HepG2 (cell line): ENCODE measurements around the gene ZCCHC3. TPM values are rescaled to one million over a fixed set of nuclear protein-coding genes. Genes with fewer than 3 reads are reported as not detected.

Experiments used
- ADNP ChIP-seq: sonication (generic); formaldehyde crosslinking; IDR thresholded peaks from 2 replicates; pipeline ENCODE4 v1.4.0; 2020; ENCODE audit warnings: missing genetic modification reagents
- ARHGAP35 ChIP-seq: sonication (generic); formaldehyde crosslinking; IDR thresholded peaks from 2 replicates; pipeline ENCODE4 v1.9.0; 2022; ENCODE audit warnings: mild to moderate bottlenecking, inconsistent platforms, moderate library complexity, missing genetic modification reagents, borderline replicate concordance
- EZH2 ChIP-seq: conservative IDR thresholded peaks from 2 replicates; pipeline ENCODE4 v1.6.1; 2012; ENCODE audit warnings: mild to moderate bottlenecking, low read depth, low read length, moderate library complexity
- FOXM1 ChIP-seq: sonication (generic); formaldehyde crosslinking; IDR thresholded peaks from 2 replicates; pipeline ENCODE4 v1.5.0; 2020; ENCODE audit warnings: missing genetic modification reagents
- FOXP4 ChIP-seq: sonication (generic); formaldehyde crosslinking; IDR thresholded peaks from 2 replicates; pipeline ENCODE4 v1.4.0; 2020; ENCODE audit warnings: missing genetic modification reagents
- MAZ ChIP-seq, 2 experiments: sonication (generic) in 1 of 2; formaldehyde crosslinking in 1 of 2; IDR thresholded peaks; 2 replicates each; pipeline versions ENCODE4 v1.5.0 to v1.6.1; 2012 to 2020; ENCODE audit warnings: low read depth in 2 of 2, mild to moderate bottlenecking in 2 of 2, borderline replicate concordance in 1 of 2, improper control_type of control experiment in 1 of 2, low read length in 1 of 2, missing genetic modification reagents in 1 of 2, moderate library complexity in 1 of 2
- NR2C2 ChIP-seq: sonication (generic); formaldehyde crosslinking; IDR thresholded peaks from 2 replicates; pipeline ENCODE4 v1.4.0; 2020; ENCODE audit warnings: missing genetic modification reagents, mild to moderate bottlenecking, moderate library complexity, borderline replicate concordance
- RXRA ChIP-seq: sonication (generic); formaldehyde crosslinking; IDR thresholded peaks from 2 replicates; pipeline ENCODE4 v1.5.1; 2020; ENCODE audit warnings: missing genetic modification reagents
- SOX13 ChIP-seq, 3 experiments: fragments of 450-650 bp in 1 of 3; sonication (generic) in 1 of 3; formaldehyde crosslinking in 1 of 3; IDR thresholded peaks in 2 of 3; conservative IDR thresholded peaks in 1 of 3; 2 replicates each; pipeline versions ENCODE4 v1.5.0 to v1.6.1; 2016 to 2020; ENCODE audit warnings: antibody characterized with exemption in 1 of 3, mild to moderate bottlenecking in 1 of 3, missing compliant biosample characterization in 1 of 3, missing genetic modification reagents in 1 of 3, moderate library complexity in 1 of 3
- TGIF2 ChIP-seq: IDR thresholded peaks from 2 replicates; pipeline ENCODE4 v1.6.1; 2016; ENCODE audit warnings: control low read depth, missing compliant biosample characterization
- ZNF274 ChIP-seq: sonication (generic); formaldehyde crosslinking; IDR thresholded peaks from 2 replicates; pipeline ENCODE4 v1.5.1; 2020; ENCODE audit warnings: mild to moderate bottlenecking, missing genetic modification reagents
- ZNF333 ChIP-seq: sonication (generic); formaldehyde crosslinking; IDR thresholded peaks from 2 replicates; pipeline ENCODE4 v1.4.0; 2020; ENCODE audit warnings: mild to moderate bottlenecking, missing genetic modification reagents, borderline replicate concordance
- ZNF670 ChIP-seq: sonication (generic); formaldehyde crosslinking; IDR thresholded peaks from 2 replicates; pipeline ENCODE4 v1.8.0; 2022; ENCODE audit warnings: mild to moderate bottlenecking, missing genetic modification reagents, borderline replicate concordance
- ZNF678 ChIP-seq: sonication (generic); formaldehyde crosslinking; IDR thresholded peaks from 2 replicates; pipeline ENCODE4 v1.4.0; 2020; ENCODE audit warnings: mild to moderate bottlenecking, missing genetic modification reagents
- ZNF772 ChIP-seq: sonication (generic); formaldehyde crosslinking; IDR thresholded peaks from 2 replicates; pipeline ENCODE4 v1.5.0; 2020; ENCODE audit warnings: mild to moderate bottlenecking, missing genetic modification reagents
- ZNF776 ChIP-seq: sonication (generic); formaldehyde crosslinking; IDR thresholded peaks from 2 replicates; pipeline ENCODE4 v1.4.0; 2020; ENCODE audit warnings: mild to moderate bottlenecking, missing genetic modification reagents
- ZSCAN5A ChIP-seq: sonication (generic); formaldehyde crosslinking; IDR thresholded peaks from 2 replicates; pipeline ENCODE4 v1.8.0; 2022; ENCODE audit warnings: mild to moderate bottlenecking, missing genetic modification reagents, borderline replicate concordance
- polyA plus RNA-seq, 8 experiments: library from polyadenylated mRNA; depleted of rRNA in 3 of 8; stranded (reverse) in 7 of 8; unstranded in 1 of 8; fragments of >200 nt; fragmentation: Illumina TruSeq in 4 of 8; extraction: Trizol in 4 of 8; gene quantifications; 2 replicates each; pipeline versions ENCODE4 v1.2.1 to v1.2.3, GENCODE V29; 2011 to 2016; ENCODE audit warnings: low read depth in 4 of 8, missing spikeins in 1 of 8, mixed read lengths in 1 of 8; ENCODE audit not compliant: insufficient read depth in 1 of 8
- total RNA-seq, 5 experiments: library from RNA; depleted of rRNA; stranded (reverse); fragments of >200 nt; fragmentation: Illumina TruSeq; extraction: Trizol; gene quantifications; 2 replicates each; pipeline ENCODE4 v1.2.3, GENCODE V29; 2016; ENCODE audit warnings: low read depth in 1 of 5
- TF ChIP-seq, protein P1 (sequence below): sonication (generic); formaldehyde crosslinking; IDR thresholded peaks from 2 replicates; pipeline ENCODE4 v1.4.0; 2020; ENCODE audit warnings: missing genetic modification reagents, mild to moderate bottlenecking, borderline replicate concordance
- TF ChIP-seq, protein P2 (sequence below): IDR thresholded peaks from 2 replicates; pipeline ENCODE4 v1.6.1; 2016; ENCODE audit warnings: mild to moderate bottlenecking

Gene ZCCHC3
- total and polyA plus RNA-seq, 2 of the 13 experiments (the other 11 are each of a cell fraction or from before 2014, with no cell fraction given), result 46.6 to 63.0 TPM

DNA sequence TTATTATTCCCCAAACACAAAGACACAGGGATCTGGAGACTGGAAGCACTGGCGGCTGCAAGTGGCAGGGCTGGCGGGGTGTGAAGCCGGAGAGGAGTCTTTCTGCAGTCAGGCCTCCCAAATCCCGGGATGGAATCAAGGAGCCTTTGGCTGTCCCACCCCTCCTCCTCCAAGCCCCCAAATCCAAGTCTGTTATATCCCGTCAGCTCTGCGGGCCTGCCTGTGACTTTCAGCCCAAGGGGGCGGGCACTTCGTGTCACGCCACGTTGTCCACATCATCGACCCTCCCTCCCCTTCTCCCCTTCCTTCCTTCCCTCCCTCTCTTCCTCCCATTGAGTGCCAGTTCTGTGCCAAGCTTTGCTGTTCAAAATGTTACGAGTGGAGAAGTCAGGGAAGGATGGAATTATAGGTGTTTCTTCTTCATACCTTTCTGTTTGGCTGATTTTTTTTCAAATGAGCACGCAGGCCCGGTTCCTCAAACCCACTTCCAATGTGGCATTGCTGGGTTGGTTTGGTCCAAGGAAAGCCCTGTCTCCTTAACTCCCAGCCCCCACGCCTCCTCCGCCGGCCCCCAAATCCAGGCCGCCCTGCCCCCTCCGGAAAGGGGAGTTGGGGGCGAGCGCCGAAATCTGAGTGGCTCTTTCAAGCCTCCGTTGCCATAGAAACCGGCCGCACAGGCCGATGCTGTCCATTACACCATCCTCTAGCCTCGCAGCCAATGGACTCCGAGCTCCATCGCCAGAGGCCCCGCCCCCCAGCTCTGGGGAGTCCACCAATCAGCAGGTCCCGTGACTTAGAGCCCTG is 12.7 kb downstream of the ZCCHC3 start (continued):
- TF ChIP-seq, protein P1, sequence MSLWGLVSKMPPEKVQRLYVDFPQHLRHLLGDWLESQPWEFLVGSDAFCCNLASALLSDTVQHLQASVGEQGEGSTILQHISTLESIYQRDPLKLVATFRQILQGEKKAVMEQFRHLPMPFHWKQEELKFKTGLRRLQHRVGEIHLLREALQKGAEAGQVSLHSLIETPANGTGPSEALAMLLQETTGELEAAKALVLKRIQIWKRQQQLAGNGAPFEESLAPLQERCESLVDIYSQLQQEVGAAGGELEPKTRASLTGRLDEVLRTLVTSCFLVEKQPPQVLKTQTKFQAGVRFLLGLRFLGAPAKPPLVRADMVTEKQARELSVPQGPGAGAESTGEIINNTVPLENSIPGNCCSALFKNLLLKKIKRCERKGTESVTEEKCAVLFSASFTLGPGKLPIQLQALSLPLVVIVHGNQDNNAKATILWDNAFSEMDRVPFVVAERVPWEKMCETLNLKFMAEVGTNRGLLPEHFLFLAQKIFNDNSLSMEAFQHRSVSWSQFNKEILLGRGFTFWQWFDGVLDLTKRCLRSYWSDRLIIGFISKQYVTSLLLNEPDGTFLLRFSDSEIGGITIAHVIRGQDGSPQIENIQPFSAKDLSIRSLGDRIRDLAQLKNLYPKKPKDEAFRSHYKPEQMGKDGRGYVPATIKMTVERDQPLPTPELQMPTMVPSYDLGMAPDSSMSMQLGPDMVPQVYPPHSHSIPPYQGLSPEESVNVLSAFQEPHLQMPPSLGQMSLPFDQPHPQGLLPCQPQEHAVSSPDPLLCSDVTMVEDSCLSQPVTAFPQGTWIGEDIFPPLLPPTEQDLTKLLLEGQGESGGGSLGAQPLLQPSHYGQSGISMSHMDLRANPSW (CRISPR knock-in tag), result peak; percentile 6; the same call in 1 of the 2 replicates
- no peak for TF ChIP-seq TGIF2
- peak; percentile 97 for TF ChIP-seq ZNF333
- TF ChIP-seq ZNF670 (CRISPR knock-in tag), result peak; percentile 72; the same call in 1 of the 2 replicates
- TF ChIP-seq ZNF776, result peak; percentile 86; the same call in 1 of the 2 replicates
- no peak for TF ChIP-seq EZH2
- TF ChIP-seq SOX13 (IDR thresholded peaks at IDR 0.05), result no peak
- TF ChIP-seq SOX13 (CRISPR knock-in tag; conservative IDR thresholded peaks at IDR 0.05 in 1 of 2, IDR thresholded peaks at IDR 0.05 in 1 of 2), result 0 out of 4 replicates have a peak, but pooled peaks have one; percentile 10 to 48
- TF ChIP-seq ZNF274 (CRISPR knock-in tag), result peak; percentile 80
- TF ChIP-seq FOXM1 (CRISPR knock-in tag), result peak; percentile 7; the same call in 1 of the 2 replicates
- peak; percentile 75 for TF ChIP-seq FOXP4
- TF ChIP-seq RXRA (CRISPR knock-in tag), result peak; percentile 36; the same call in 1 of the 2 replicates
- TF ChIP-seq, protein P2, sequence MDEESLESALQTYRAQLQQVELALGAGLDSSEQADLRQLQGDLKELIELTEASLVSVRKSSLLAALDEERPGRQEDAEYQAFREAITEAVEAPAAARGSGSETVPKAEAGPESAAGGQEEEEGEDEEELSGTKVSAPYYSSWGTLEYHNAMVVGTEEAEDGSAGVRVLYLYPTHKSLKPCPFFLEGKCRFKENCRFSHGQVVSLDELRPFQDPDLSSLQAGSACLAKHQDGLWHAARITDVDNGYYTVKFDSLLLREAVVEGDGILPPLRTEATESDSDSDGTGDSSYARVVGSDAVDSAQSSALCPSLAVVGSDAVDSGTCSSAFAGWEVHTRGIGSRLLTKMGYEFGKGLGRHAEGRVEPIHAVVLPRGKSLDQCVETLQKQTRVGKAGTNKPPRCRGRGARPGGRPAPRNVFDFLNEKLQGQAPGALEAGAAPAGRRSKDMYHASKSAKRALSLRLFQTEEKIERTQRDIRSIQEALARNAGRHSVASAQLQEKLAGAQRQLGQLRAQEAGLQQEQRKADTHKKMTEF, result 0 out of 2 replicates have a peak, but pooled peaks have one; percentile 32
- no peak for TF ChIP-seq NR2C2 (CRISPR knock-in tag)
- TF ChIP-seq MAZ (IDR thresholded peaks at IDR 0.05; ENCODE audit: borderline replicate concordance, low read depth, low read length), result 0 out of 2 replicates have a peak, but pooled peaks have one; percentile 44
- no peak for TF ChIP-seq MAZ (CRISPR knock-in tag; IDR thresholded peaks at IDR 0.05; ENCODE audit: low read depth)
- TF ChIP-seq ADNP (CRISPR knock-in tag), result no peak
- TF ChIP-seq ARHGAP35 (CRISPR knock-in tag), result peak; percentile 5; the same call in 1 of the 2 replicates
- TF ChIP-seq ZSCAN5A (CRISPR knock-in tag), result no peak
- TF ChIP-seq ZNF772 (CRISPR knock-in tag), result peak; percentile 66; the same call in 1 of the 2 replicates
- TF ChIP-seq ZNF678 (CRISPR knock-in tag), result 0 out of 2 replicates have a peak, but pooled peaks have one; percentile 94
